ENCODE measurements around the gene PTPRK. TPM values are rescaled to one million over a fixed set of nuclear protein-coding genes. Genes with fewer than 3 reads are reported as not detected.

PTPRK gene
- total and polyA plus RNA-seq, 2 of the 13 experiments (the other 11 are each of a cell fraction or from before 2014, with no cell fraction given), result 43.6 to 98.3 TPM

DNA sequence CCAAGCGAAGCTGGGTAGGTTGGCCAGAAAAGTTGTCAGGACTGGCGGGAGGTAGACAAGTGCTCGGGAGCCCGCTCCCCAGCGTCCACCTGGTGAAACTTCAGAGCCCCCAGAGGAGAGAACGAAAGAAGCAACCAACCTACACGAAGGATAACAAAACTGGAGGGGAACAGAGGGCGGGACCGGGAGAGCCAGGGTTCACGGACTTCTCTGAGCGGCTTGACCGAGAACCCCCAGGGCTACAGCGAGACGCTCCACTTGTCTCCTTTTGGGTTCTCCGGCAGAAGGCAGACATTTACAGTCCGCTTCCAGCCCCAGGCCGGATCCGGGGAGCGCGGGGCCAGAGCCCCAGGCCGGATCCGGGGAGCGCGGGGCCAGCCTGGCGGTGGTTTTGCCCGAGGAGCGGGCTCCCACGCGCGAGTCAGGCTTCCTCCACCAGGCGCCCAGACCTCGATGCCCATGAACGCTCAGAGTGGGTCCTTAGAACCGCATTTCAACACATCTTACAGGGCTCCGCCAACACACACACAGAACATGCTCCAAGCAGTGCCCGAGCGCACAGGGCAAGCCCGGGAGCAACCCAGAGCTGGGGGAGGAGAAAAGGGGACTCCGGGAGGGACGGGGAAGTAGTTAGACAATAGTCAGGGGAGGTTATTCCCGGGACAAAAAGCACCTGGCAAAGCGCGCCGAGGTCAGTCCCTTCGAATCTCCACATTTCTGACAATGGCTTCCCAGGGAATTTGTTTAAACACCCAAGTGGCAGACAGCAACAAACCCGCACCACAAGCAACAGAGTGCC is 1.1 kb downstream of the PTPRK start (continued):
- TF ChIP-seq, protein P1, sequence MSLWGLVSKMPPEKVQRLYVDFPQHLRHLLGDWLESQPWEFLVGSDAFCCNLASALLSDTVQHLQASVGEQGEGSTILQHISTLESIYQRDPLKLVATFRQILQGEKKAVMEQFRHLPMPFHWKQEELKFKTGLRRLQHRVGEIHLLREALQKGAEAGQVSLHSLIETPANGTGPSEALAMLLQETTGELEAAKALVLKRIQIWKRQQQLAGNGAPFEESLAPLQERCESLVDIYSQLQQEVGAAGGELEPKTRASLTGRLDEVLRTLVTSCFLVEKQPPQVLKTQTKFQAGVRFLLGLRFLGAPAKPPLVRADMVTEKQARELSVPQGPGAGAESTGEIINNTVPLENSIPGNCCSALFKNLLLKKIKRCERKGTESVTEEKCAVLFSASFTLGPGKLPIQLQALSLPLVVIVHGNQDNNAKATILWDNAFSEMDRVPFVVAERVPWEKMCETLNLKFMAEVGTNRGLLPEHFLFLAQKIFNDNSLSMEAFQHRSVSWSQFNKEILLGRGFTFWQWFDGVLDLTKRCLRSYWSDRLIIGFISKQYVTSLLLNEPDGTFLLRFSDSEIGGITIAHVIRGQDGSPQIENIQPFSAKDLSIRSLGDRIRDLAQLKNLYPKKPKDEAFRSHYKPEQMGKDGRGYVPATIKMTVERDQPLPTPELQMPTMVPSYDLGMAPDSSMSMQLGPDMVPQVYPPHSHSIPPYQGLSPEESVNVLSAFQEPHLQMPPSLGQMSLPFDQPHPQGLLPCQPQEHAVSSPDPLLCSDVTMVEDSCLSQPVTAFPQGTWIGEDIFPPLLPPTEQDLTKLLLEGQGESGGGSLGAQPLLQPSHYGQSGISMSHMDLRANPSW (CRISPR knock-in tag; IDR thresholded peaks at IDR 0.05; ENCODE audit: borderline replicate concordance), result no peak
- TF ChIP-seq, protein P2, sequence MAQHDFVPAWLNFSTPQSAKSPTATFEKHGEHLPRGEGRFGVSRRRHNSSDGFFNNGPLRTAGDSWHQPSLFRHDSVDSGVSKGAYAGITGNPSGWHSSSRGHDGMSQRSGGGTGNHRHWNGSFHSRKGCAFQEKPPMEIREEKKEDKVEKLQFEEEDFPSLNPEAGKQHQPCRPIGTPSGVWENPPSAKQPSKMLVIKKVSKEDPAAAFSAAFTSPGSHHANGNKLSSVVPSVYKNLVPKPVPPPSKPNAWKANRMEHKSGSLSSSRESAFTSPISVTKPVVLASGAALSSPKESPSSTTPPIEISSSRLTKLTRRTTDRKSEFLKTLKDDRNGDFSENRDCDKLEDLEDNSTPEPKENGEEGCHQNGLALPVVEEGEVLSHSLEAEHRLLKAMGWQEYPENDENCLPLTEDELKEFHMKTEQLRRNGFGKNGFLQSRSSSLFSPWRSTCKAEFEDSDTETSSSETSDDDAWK (CRISPR knock-in tag; IDR thresholded peaks at IDR 0.05), result no peak
- no peak for TF ChIP-seq RAD51 (IDR thresholded peaks at IDR 0.05; ENCODE audit: borderline replicate concordance)
- no peak for TF ChIP-seq PHF21A (CRISPR knock-in tag; IDR thresholded peaks at IDR 0.05)
- peak; percentile 33; the same call in 1 of the 2 replicates for TF ChIP-seq ZNF317 (CRISPR knock-in tag; IDR thresholded peaks at IDR 0.05)
- no peak for TF ChIP-seq BHLHE40 (IDR thresholded peaks at IDR 0.05; ENCODE audit: low read length)
- TF ChIP-seq ZNF7 (CRISPR knock-in tag; IDR thresholded peaks at IDR 0.05), result no peak
- TF ChIP-seq, protein P3, sequence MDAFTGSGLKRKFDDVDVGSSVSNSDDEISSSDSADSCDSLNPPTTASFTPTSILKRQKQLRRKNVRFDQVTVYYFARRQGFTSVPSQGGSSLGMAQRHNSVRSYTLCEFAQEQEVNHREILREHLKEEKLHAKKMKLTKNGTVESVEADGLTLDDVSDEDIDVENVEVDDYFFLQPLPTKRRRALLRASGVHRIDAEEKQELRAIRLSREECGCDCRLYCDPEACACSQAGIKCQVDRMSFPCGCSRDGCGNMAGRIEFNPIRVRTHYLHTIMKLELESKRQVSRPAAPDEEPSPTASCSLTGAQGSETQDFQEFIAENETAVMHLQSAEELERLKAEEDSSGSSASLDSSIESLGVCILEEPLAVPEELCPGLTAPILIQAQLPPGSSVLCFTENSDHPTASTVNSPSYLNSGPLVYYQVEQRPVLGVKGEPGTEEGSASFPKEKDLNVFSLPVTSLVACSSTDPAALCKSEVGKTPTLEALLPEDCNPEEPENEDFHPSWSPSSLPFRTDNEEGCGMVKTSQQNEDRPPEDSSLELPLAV (CRISPR knock-in tag; conservative IDR thresholded peaks at IDR 0.05; ENCODE audit: low read depth), result no peak
- no peak for TF ChIP-seq MZF1 (CRISPR knock-in tag; IDR thresholded peaks at IDR 0.05; ENCODE audit: borderline replicate concordance)
- TF ChIP-seq, protein P4, sequence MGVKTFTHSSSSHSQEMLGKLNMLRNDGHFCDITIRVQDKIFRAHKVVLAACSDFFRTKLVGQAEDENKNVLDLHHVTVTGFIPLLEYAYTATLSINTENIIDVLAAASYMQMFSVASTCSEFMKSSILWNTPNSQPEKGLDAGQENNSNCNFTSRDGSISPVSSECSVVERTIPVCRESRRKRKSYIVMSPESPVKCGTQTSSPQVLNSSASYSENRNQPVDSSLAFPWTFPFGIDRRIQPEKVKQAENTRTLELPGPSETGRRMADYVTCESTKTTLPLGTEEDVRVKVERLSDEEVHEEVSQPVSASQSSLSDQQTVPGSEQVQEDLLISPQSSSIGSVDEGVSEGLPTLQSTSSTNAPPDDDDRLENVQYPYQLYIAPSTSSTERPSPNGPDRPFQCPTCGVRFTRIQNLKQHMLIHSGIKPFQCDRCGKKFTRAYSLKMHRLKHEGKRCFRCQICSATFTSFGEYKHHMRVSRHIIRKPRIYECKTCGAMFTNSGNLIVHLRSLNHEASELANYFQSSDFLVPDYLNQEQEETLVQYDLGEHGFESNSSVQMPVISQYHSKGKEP (CRISPR knock-in tag; IDR thresholded peaks at IDR 0.05), result no peak
- TF ChIP-seq ATAD3A (CRISPR knock-in tag; IDR thresholded peaks at IDR 0.05), result no peak
- peak; percentile 80; the same call in 1 of the 2 replicates for TF ChIP-seq ZSCAN20 (CRISPR knock-in tag; IDR thresholded peaks at IDR 0.05; ENCODE audit: borderline replicate concordance)
- TF ChIP-seq HES4 (CRISPR knock-in tag; IDR thresholded peaks at IDR 0.05; ENCODE audit: borderline replicate concordance), result no peak
- peak; percentile 65; the same call in 1 of the 2 replicates for TF ChIP-seq SP140L (CRISPR knock-in tag; IDR thresholded peaks at IDR 0.05; ENCODE audit: borderline replicate concordance)
- peak; percentile 6; the same call in 1 of the 2 replicates for TF ChIP-seq SPEN (CRISPR knock-in tag; IDR thresholded peaks at IDR 0.05; ENCODE audit: low read depth)
- peak; percentile 91; the same call in 1 of the 2 replicates for TF ChIP-seq NAIF1 (CRISPR knock-in tag; IDR thresholded peaks at IDR 0.05; ENCODE audit: borderline replicate concordance)
- no peak for TF ChIP-seq ZFP1 (CRISPR knock-in tag; IDR thresholded peaks at IDR 0.05)
- TF ChIP-seq FOXP1 (IDR thresholded peaks at IDR 0.05), result no peak
- no peak for TF ChIP-seq FOXP1 (CRISPR knock-in tag; IDR thresholded peaks at IDR 0.05)
- no peak for TF ChIP-seq ZNF282 (IDR thresholded peaks at IDR 0.05; ENCODE audit: partially characterized antibody)
- no peak for TF ChIP-seq ATF7 (IDR thresholded peaks at IDR 0.05)
- no peak for TF ChIP-seq ATF7 (CRISPR knock-in tag; IDR thresholded peaks at IDR 0.05)
- TF ChIP-seq SRY (CRISPR knock-in tag; IDR thresholded peaks at IDR 0.05), result peak; percentile 69; the same call in 1 of the 2 replicates
- TF ChIP-seq SP1 (IDR thresholded peaks at IDR 0.05), result no peak
- 0 out of 2 replicates have a peak, but pooled peaks have one; percentile 10 for TF ChIP-seq SP1 (CRISPR knock-in tag; IDR thresholded peaks at IDR 0.05)
- TF ChIP-seq ZNF607 (CRISPR knock-in tag; IDR thresholded peaks at IDR 0.05; ENCODE audit: borderline replicate concordance), result no peak

All from HepG2 (cell line).